ENCODE results near the gene VAV3.
A peak's percentile ranks its signal among the peaks of the same experiment; 100 is the strongest.
"Not testable (repeated sequence)": the region's sequence is repeated elsewhere in the genome, so short reads cannot be mapped to it uniquely, and the experiment has no call there.

The VAV3 gene

GRCh38 chr1:107935396-107936064 is 29.4 kb downstream of the VAV3 start:
- DNase-seq: no peak

- DNase-seq: no peak
Observed at GRCh38 chr1:107934578-107934977, 30.4 kb downstream of the VAV3 start.

GRCh38 chr1:107933736-107934135 is 31.2 kb downstream of the VAV3 start:
- DNase-seq: no peak

- no peak for DNase-seq
Observed at GRCh38 chr1:107930292-107930691, 34.7 kb downstream of the VAV3 start.

GRCh38 chr1:107927820-107928219 is 37.2 kb downstream of the VAV3 start:
- no peak for DNase-seq

- DNase-seq: peak; percentile 39
Observed at GRCh38 chr1:107926436-107927080, 38.4 kb downstream of the VAV3 start.

- no peak for DNase-seq
Observed at GRCh38 chr1:107925565-107925964, 39.4 kb downstream of the VAV3 start.

GRCh38 chr1:107920999-107921398 is 44.0 kb downstream of the VAV3 start:
- DNase-seq: no peak

GRCh38 chr1:107920561-107920960 is 44.4 kb downstream of the VAV3 start:
- no peak for DNase-seq

- DNase-seq: no peak
Observed at GRCh38 chr1:107919953-107920352, 45.0 kb downstream of the VAV3 start.

GRCh38 chr1:107914119-107914765 is 50.7 kb downstream of the VAV3 start:
- DNase-seq: no peak

- DNase-seq: no peak
Observed at GRCh38 chr1:107912656-107913055, 52.3 kb downstream of the VAV3 start.

- DNase-seq: no peak
Observed at GRCh38 chr1:107900090-107900945, 64.7 kb downstream of the VAV3 start.

GRCh38 chr1:107899655-107900054 is 65.3 kb downstream of the VAV3 start:
- no peak for DNase-seq

GRCh38 chr1:107897438-107898345 is 67.3 kb downstream of the VAV3 start:
- DNase-seq: no peak

GRCh38 chr1:107896936-107897335 is 68.0 kb downstream of the VAV3 start:
- no peak for DNase-seq

- no peak for DNase-seq
Observed at GRCh38 chr1:107896401-107896800, 68.6 kb downstream of the VAV3 start.

GRCh38 chr1:107895403-107896191 is 69.4 kb downstream of the VAV3 start:
- no peak for DNase-seq

- DNase-seq: no peak
Observed at GRCh38 chr1:107894605-107895004, 70.4 kb downstream of the VAV3 start.

- DNase-seq: not testable (repeated sequence)
Observed at GRCh38 chr1:107893350-107893749, 71.6 kb downstream of the VAV3 start.

GRCh38 chr1:107889524-107889923 is 75.5 kb downstream of the VAV3 start:
- no peak for DNase-seq

All from DMS 273 treated with DMSO at 0.1 percent for 48 hours (cell line).